Stimulated activated CD8-positive, alpha-beta memory T cell treated with anti-CD3 and anti-CD28 coated beads, Interleukin-7, amount 100 ng/mL, for 4 hours (primary cell): ENCODE measurements around the gene CSN2.
"Not testable (repeated sequence)": the region's sequence is repeated elsewhere in the genome, so short reads cannot be mapped to it uniquely, and the experiment has no call there.

ENCODE experiments used
- DNase-seq, 2 donors: peaks; one replicate each; pipeline ENCODE4 v3.0.0-alpha.2; 2020; ENCODE audit warnings: low read depth in 2 of 2

Gene CSN2, protein sequence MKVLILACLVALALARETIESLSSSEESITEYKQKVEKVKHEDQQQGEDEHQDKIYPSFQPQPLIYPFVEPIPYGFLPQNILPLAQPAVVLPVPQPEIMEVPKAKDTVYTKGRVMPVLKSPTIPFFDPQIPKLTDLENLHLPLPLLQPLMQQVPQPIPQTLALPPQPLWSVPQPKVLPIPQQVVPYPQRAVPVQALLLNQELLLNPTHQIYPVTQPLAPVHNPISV

GRCh38 chr4:69965628-69966027 lies at the start of gene CSN2:
TSS of gene CSN2 (minus strand) at chr4:69965728. CDS start at chr4:69960995, 4,733 bp downstream.
- DNase-seq, result no peak

- no peak for DNase-seq
Measured at GRCh38 chr4:70008771-70009170, 43.2 kb upstream of the CSN2 start.

- DNase-seq, result no peak
Measured at GRCh38 chr4:70002507-70002906, 37.0 kb upstream of the CSN2 start.

DNA sequence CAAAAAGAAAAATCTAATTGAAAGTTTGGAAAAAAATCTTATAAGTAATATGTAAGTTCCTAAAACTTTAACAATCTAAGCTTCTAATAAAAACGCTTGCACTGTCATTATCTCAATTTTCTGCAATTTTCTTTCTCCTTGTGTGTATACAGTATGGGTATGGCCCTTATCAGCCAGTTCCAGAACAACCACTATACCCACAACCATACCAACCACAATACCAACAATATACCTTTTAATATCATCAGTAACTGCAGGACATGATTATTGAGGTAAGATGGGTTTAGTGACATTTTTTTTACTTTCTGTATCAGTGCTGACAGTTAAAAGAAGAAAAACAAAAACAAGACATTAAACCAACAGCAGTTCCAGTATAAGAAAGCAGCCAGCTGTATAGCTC lies 35.2 kb upstream of the CSN2 start:
- no peak for DNase-seq

DNA sequence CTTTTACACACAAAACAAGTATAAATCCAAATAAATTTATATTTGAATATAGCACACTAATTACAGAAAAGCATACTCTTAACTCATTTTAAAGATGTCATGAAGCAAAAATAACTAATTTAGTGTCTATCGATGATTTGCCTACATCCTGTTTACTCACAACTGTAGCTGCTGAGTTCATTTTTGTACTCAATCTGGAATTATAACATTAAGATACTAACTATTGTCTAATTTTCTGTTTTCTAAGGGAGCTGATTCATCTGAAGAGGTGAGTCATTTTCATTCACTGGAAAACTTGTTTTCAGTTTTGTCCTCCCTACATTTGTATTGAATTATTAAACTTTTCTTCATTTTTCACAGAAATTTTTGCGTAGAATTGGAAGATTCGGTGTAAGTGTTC lies 33.9 kb upstream of the CSN2 start:
- no peak for DNase-seq

DNA sequence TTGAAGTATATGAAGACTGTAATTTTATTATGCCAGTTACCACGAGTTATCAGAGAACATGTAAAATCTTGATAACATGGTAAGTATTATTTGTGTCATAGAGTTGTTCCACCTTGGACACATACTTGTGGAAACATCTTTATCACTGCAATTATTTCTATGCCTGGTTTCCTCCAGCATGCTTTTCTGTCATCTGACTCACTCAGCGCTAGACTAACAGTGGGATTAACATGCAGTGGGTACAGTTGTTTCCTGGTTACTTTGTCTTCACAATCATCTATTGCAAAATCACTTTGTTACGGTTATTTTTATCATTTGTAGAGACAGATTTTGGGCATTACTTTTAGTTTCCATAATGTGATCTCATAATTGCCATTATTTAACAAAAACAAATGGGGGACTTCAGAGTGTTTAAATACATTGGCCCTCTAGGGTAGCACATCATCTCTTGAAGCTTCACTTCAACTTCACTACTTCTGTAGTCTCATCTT lies 30.0 kb upstream of the CSN2 start, which contains the start of gene STATH:
TSS of gene STATH (plus strand) at position 441 of the 491 bp plus-strand sequence. CDS start 2,472 bp downstream, outside the sequence.
- DNase-seq, result no peak

- no peak for DNase-seq
Measured at GRCh38 chr4:69994782-69995181, 29.3 kb upstream of the CSN2 start.

- DNase-seq, result no peak
Measured at GRCh38 chr4:69991016-69991415, 25.5 kb upstream of the CSN2 start.

DNA sequence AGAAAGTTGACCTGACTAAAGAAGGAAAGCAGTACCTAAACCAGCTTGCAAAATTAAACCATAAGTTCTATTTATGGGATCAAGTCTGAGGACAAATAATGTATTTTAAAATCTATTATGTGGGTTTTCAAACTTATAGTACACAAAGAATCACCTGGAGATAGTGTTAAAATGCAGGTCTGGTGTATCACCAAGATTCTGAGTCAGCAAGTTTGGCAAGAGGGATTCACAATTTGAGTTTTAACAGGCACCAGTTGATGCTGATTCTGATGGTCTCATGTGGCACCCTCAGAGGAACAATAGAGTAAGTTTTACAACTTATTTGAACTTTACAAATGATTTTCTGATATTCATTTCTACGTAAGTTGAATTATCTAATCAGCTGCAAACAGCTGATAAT lies 21.1 kb upstream of the CSN2 start:
- DNase-seq, result no peak

DNA sequence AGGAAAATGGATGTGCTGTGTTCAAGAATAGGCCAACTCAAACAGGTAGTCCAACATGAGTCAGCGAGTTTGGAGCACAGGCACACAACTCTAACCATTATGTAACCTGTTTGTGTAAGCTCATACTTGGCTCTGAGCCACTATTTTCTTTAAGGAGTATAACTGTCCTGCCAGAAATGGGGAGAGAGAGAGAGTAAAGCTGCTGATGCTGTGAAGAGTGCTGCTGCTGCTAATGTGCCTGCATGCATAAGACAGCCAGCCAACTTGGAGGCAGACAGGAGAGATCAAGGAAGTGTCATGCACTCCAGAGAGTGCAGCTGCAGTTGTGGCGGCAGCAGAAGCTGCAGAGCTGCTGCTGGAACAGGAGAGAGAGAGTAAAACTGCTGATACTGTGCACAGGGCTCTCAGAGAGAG lies 18.5 kb upstream of the CSN2 start:
- DNase-seq, result no peak

GRCh38 chr4:69977582-69977981 lies 12.1 kb upstream of the CSN2 start:
- DNase-seq, result no peak

DNA sequence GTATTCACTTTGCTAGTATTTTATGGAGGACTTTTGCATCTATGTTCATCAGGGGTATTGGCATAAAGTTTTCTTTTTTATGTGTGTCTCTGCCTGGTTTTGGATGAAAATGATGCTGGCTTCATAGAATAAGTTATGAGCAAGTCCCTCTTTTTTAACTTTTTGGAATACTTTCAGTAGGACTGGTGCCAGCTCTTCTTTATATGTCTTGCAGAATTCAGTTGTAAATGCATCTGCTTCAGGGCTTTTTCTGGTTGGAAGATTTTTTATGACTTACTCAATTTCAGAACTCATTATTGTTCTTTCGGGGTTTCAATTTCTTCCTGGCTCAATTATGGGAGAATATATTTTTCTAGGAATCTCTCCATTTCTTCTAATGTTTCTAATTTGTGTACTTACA lies 9.1 kb upstream of the CSN2 start:
- no peak for DNase-seq

- no peak for DNase-seq
Measured at GRCh38 chr4:69970071-69970470, 4.5 kb upstream of the CSN2 start.

DNA sequence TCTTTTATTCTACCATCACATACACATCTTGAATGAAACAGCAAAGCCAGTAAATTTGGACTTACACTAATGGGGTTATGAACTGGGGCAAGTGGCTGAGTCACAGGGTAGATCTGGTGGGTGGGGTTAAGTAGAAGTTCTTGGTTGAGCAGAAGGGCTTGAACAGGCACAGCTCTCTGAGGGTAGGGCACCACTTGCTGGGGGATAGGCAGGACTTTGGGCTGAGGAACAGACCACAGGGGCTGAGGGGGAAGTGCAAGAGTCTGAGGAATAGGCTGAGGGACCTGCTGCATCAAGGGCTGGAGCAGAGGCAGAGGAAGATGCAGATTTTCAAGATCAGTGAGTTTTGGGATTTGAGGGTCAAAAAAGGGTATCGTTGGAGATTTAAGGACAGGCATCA lies 8.3 kb downstream of the CSN2 start:
- no peak for DNase-seq

DNA sequence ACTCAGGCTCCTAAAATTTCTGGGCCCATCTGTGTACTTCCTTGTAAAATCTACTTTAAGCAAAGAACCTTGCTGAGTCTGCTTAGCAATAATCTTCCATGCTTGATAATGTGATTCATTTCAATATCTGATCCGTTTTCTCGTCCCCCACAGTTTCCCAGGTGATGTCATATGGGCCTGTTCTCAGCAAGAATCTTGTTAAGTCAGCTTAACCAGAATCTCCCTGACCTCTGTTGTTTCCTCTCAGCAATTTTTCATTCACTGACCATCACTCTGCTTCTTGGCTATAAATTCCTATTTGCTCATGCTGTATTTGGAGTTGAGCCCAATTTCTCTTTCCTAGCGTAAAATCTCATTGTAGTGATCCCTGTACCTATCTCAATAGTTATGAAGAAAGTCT lies 13.9 kb downstream of the CSN2 start:
- no peak for DNase-seq

DNA sequence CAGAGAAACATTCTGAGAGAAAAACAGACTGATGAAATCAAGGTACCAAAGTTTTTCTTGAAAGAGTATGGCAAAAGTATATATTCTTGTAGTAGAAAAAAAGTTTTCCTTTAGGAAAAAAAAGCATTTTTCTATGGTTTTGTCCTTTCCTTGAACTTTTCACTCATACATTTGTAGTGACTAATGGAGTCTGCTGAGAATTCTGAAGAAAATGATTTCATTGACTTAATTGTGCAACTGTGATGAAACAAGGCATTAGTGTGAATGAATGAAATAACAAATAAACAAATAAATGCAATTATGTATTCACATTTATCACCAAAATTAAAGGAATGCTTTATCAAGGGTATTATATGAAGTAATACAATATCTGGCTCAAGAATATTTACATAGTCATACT lies 29.0 kb downstream of the CSN2 start:
- DNase-seq, result no peak

DNA sequence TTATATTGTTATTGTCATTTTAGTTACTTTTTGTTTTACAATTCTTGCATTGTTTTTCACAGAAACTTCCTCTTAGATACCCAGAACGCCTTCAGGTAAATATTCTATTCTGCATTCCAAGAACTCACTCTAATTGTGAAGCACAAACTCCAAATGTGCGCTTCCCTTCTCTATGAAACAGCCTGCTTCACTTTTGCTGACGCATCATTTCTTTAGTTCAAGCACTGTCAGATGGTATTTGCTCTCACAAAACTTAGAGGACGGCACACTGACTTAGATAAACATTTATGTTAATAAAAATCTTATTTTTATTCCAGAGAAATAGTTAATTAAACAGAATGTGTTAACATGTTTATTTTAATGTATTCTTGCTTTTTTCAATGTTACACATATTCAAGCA lies 31.4 kb downstream of the CSN2 start:
- DNase-seq, result no peak

DNA sequence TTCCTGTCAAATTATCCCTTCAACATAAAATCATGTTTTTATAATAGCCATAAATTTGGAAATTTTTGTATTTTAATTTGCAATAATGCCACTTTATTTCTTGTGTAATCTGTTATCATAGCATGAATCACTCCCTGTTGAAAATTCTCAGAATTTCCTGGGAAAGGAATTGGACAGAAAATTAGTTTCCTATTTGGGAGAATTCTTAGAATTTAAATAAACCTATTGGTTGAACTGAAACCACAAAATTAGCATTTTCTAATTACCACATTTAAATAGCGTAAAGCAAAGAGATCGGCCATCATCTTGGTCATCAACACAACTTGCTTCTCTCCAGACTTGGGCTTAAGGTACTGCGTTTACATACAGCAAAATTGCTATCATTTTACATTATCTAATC lies 34.8 kb downstream of the CSN2 start, which contains the start of gene CSN1S1:
TSS of gene CSN1S1 (plus strand) at position 301 of the 400 bp plus-strand sequence. CDS start 1,488 bp downstream, outside the sequence.
- DNase-seq, result no peak

DNA sequence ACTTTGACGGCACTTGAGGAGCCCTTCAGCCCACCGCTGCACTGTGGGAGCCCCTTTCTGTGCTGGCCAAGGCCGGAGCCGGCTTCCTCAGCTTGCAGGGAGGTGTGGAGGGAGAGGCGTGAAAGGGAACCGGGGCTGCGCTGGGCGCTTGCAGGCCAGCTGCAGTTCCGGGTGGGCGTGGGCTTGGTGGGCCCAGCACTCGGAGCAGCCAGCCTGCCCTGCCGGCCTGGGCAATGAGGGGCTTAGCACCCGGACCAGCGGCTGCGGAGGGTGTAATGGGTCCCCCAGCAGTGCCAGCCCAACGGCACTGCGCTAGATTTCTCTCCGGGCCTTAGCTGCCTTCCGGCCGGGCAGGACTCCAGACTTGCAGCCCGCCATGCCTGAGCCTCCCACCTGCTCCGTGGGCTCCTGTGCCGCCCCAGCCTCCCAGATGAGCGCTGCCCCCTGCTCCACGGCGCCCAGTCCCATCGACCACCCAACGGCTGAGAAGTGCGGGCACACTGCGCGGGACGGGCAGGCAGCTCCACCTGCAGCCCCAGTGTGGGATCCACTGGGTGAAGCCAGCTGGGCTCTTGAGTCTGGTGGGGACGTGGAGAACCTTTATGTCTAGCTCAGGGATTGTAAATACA lies 41.6 kb downstream of the CSN2 start:
- not testable (repeated sequence) for DNase-seq

DNA sequence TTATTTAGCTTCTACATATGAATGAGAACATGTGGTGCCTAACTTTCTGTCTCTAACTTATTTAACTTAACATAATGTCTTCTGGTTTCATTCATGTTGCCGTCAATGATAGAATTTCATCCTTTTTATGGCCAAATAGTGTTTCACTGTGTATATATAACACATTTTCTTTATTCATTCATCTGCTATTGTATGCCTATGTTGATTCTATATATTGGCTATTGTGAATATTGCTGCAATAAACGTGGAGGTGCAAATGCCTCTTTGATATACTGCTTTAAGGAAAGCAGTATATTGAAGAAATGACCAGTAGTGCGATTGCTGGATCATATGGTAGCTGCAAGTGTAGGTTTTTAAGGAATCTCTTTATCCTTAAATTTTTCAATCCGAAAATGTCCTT lies 44.7 kb downstream of the CSN2 start:
- DNase-seq, result no peak

DNA sequence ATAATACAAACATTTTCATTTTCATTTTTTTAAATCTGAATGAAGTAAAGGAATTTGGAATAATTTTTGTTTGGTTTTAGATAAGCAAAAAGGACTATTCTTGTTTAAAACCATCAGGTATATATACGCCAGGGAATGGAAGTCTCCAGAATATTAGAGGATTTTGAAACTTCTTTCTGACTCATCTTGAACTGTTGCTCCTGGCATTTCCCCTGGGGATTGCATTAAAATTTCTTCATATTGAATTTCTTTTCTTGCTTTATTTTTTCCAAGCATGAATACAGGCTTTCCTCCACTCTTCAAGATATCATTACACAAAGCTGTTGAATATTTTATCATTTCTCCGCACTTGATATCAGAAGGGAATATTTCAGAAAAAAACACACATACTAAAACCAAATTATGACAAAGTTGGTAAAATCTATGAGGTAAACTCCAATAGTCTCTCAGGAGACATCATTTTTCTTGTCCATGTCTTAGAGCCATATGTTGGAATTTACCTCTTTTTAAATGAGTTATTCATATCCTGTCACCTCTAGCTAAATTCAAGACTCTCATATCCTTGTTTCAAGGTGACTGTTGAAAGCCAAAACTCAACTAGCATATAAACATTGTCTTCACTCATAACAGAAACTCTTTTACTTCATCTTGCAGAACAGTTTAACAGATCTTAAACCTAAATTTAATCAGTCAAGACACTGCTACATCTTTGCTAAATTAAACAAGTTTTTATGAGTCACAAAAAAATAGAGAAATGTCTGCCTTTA lies 55.3 kb downstream of the CSN2 start:
- DNase-seq, result no peak

DNA sequence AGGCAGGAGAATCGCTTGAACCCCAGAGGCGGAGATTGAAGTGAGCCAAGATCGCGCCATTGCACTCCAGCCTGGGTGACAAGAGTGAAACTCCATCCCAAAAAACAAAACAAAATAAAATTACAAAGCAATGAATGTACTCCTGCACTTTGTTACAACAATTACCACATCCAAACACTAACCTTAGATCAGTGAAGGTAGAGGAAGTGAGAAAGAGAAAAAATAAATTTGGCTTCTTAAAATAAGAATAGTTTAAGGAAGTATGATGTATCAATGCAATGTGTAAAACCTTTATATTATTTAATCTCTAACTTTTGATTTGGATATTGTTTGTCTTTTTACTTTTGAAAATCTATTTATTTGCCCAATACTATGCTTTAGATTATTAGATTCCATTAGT lies 56.3 kb downstream of the CSN2 start:
- DNase-seq, result no peak

- DNase-seq, result no peak
Measured at GRCh38 chr4:69907151-69907550, 58.4 kb downstream of the CSN2 start.
